GM19099 (cell line): ENCODE measurements around the gene MMP28.

Experiments used
- POLR2A ChIP-seq: IDR thresholded peaks from 3 replicates; pipeline ENCODE4 v1.6.1; 2011; ENCODE audit warnings: low read depth; ENCODE audit not compliant: insufficient read length; ENCODE audit errors: extremely low read depth

MMP28 gene

DNA sequence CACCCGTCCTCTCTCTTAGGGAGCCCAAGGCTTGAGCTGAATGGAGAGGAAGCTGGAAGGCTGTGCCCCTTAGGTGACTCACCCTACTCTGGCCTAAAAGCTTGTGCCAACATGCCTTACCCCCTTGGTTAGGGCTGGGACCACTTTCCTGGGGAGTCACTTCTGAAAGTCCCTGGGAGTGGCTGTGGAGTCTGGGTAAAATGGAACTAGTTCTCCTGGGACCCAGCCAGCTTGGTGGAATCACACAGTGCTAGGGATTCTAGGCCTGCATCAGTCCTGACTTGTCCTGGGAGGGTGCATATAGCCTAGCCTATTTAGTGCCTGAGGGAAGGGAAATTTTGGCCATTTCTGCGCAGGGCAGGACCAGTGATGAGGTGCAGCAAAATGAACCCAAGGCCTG lies 10.5 kb downstream of the MMP28 start:
- no peak for TF ChIP-seq POLR2A

DNA sequence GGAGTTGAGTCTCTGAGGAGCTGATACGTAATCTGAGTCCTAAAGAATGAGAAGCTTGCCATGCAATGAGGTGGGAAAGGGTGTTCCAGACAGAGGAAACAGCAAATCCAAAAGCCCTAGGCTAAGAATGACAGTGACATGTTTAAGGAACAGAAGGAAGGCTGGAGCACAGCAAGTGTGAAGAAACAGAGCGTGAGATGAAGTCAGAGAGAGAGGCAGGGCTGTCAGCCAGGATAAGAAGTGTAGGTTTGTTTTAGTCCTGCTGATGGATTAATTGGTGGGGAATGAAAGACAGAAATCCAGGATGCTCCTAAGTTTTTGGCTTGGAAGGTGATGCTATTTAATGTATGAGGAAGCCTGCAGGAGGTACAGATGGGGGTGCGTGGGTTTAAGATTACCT lies 14.5 kb downstream of the MMP28 start:
- no peak for TF ChIP-seq POLR2A

DNA sequence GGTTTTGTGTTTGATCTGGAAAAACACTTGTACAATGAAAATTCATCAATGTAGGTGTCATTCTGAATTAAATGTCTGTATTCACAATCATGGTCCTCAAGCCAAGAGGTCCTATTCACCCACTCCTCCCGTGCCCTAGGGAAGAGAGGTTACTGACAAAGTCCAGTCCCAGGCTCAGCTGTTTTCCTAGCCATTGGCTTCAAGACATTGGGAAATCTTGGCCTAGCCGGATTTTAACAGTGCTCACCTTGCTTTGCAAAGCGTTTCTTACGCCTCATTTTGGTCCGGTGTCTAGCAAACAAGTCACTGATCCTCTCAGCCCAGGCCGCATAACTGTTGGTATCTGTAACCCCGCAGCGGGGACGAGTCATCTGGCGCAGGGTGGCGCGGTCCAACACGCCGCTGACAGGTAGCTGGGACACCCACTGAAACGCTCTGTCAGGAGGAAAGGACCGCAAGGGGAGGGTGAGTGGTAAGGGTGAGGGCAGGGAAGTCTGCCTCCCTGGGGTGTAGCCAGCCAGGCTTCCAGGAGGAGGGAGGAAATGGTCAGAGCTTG lies 16.7 kb downstream of the MMP28 start:
- no peak for TF ChIP-seq POLR2A

DNA sequence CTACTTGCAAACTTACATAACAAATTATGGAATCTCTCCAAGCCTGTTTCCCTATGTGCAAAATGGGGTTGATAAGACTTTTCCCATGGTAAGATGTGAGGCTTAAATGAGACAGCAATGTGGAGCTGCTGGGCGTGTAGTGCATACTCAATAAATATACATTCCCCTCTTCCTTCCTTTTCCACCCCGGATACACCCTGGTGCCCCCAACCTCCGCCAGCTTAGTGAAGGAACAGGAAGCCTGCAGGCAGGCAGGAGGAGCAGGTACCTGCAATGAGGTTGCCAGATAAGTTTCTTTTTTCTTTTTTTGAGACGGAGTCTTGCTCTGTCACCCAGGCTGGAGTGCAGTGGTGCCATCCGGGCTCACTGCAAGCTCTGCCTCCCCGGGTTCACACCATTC lies 19.9 kb downstream of the MMP28 start:
- no peak for TF ChIP-seq POLR2A

DNA sequence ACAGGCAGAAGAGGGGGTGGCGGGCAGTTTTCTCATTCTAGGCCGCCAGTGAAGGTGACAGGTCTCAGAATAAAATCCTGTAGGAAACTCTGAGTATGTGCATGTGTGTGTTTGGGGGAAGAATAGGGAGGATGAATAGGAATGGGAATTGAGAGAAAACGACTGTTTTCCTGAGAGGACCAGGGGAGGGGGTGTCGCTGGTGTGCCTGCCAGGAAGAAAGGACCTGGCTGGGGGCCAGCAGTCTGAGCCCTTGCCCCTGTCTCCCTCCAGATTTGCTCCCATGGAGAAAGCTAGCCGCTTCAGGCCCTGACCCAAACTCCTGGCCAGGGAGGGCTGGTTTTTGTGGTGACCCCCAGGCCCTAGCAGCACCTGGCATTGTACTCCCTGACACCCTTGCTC lies 20.4 kb downstream of the MMP28 start:
- no peak for TF ChIP-seq POLR2A

DNA sequence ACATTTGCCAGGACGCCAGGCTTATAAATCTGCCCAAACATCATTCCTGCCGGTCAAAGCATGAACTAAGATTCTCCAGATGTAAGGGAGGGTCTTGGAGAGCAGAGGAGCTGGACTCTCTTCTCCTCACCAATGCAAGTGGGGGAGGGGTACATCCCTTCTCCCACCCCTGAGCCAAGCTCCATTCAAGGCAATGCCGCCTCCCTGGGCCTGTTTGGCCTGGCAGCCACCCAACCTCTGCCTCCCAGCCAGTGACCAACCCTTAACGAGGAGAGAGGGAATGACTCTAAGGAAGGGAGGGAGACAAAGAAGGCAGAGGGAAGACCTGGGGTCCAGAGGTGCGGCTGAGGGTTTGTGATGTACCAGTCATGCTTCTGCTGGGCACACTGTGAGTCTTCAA lies 20.9 kb downstream of the MMP28 start:
- no peak for TF ChIP-seq POLR2A

DNA sequence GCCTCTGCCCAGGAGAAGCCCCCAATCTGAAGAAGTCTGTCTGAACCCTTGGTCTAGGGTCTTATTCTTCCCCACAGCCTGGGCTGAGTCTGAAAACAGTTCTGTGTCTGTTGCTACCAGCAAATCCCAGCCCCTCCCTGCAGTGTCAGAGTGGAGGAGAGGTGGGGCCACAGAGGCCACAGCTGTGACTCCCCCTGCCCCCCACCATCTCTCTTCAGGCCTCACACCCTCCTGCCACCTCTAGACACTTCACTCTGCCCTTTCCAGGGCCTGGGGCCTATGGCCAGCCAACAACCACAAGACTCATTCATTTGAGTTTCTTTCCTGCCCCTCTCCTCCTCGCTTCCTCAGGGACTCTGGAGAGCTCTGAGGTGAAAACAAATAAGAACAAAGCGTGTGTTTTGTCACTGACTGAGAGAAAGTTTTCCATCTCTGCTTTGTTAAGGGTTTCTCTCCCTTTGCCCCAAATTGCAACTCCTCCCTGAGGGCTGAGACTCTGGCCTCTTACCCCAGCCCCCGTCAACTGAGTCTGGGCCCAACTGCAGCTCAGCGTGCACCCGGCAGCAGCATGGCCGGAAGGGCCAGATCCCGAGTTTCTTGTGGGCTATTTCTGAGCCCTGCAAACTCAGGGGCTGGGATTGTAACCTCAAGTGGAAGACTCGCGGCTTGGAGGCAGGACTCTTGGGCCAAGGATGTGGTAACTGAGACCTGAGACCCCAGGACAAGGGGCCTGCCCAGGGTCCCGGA lies 21.6 kb downstream of the MMP28 start:
- TF ChIP-seq POLR2A, result no peak

DNA sequence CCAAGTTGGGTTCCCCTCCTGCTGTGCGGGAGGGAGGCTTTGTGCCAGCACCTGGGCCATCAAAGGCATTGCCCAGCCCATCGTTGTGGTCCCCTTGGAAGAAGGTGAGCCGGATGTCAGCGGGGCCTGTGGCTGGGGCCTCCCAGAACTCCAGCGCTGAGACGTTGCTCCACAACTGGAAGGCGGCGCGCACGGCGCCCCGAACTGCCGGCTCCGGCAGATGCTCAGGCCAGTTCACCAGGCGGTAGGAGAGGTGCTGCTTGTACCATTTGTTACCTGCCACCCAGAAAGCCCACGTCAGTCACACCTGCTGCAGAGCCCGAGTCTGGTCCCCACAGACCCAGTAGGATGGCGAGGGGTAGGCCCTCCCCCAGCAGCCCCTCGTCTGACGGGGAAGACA lies 22.3 kb downstream of the MMP28 start:
- no peak for TF ChIP-seq POLR2A

DNA sequence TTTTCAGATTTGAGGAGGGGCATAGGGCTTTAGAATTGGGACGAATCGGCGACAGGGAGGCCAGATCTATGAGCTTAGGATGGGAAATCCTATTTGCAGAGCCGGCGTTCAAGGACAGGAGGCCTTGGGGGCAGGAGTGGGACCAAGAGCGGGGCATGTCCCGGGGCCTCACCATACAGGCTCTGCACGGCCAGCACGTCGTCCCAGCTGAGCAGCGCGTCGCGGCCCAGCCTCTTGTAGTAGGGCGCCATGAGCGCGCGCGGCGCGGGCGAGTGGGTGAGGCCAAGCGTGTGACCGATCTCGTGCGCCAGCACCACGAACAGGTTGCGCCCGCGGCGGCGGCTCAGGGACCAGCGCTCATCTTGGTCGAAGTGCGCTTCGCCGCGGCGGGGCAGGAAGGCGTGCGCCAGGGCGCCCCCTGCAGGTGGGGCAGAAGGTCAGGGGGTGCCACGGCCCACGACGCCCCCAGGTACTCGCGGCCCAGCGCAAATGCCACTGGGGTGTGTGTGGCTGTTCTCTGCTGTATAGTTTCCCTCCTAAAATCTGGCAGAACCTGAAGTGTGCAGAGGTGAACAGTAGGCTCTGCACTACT lies 25.4 kb downstream of the MMP28 start:
- TF ChIP-seq POLR2A, result no peak

DNA sequence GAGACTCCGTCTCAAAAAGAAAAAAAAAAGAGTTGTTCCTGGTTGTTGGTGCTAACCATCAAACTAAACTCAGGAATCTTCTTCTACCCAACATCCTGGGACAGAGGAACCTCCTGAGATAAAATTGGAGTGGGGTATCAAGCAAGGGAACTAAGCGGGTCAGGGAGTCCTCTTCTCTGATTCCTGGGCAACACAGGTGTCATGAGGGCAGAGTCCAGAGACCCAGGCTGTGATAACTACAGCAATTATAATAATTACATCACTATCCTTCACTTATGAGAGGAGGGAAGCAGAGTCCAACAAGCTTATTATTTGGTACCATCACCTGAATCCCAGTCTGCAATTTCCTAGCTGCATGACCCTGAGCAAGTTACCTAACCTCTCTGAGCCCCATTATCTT lies 26.6 kb downstream of the MMP28 start:
- no peak for TF ChIP-seq POLR2A

DNA sequence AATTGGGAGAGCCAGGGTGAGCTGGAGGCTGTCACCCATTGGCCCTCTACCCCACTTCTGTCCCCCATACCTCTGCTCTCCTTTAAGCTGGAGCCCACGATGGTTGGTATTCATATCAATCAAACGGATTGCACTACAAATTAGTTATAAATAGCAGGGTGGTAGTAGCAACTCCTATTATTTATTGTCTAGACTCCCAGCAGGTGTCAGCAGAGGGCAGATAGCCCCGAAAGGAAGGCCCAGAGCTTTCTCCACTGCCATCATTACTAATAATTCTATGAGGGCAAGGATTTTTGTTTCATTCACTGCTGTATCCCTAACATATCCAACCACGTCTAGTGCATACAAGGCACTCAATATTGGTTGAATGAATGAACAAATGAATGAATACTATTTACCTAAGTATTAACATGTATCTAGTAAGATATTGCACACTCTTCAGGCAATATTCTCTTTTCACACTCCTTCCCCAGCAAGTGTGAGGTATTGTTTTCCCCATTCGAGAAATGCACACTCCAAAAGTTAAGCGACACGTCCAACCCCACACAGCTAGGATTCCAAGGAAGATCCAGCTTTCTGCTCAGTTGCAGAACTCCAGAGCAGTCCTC lies 28.4 kb downstream of the MMP28 start:
- no peak for TF ChIP-seq POLR2A

DNA sequence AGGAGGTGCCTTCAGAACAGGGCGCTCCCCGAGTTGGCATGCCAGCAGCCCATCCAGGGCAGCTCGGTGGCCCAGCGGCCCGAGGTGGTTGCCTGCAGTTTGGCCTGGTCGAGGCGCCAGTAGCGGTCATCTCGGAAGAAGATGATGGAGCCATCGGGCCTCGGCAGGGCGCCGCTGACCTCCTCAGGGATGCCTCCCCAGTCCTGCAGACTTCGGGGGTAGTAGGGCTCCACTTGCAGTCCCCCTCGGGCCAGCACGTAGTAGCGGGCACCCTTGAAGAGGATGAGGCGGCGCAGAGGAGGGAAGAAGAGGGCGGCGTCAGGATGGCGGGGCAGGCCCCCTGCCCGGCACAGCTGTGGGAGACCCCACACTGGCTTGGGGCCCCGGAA lies 29.0 kb downstream of the MMP28 start:
- TF ChIP-seq POLR2A, result no peak

DNA sequence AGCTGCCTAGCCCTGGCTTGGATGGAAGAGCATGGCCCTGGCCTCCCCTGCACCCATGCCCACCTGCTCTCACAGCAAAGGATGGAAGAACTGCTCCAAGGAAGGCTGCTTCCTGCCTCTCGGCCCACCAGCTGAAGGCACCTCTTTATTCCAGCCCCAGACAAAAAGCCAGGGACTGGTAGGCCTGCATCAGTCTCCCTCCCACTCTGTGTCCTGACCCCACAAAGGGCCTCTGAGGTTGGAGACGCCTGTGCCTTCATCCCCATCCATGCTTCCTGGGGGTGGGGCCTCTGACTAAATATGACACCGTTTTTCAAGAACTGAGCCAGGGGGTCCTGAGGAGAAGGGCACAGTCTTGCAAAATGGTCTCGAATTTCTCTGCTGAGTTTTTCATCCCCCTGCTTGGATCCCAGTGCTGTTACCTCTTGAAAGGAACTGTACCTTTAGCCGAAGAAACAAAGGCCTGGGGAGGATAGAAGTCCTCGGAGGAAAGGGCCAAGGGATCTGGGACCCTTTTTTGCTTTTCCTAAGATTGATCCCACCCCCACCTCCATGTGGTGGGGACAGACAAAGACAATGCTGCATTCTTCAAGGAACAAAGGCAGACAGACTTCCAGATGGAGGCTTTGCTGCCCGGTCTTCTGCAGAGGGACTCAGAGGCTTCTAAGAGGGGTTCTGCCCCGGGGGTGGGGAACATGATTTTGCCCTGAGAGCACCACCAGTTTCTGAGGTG lies 29.5 kb downstream of the MMP28 start:
- no peak for TF ChIP-seq POLR2A

DNA sequence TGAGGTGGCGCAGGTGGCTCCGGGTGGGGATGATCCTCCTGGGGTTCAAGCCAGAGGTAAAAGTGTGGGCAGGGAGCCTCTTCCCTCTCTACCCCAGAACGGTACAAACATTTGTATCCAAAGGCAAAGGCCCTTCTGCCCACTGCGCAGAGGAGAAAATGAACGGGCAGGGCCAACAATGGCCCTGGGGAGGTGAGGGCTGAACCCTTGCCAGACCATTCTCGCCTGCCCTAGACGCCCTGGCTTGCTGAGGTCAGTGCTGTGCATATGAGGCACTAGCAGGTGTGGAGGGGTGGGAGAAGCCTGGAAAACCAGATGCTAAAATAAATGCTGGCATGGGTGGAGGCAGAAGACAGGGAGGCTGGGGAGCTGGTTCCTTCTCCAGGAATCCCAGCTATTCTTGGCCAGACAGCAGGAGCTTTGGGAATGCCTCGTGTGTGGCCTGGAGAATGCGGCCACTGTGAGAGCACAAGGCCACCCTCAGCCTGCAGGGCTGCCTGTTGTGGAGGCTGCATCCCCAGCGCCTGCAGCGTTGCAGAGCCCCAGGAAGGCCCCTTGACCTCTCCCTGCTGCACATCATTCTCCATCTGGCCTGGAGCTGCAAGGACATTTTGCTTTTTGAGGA lies 30.2 kb downstream of the MMP28 start:
- no peak for TF ChIP-seq POLR2A
